Activated naive CD8-positive, alpha-beta T cell treated with anti-CD3 and anti-CD28 coated beads for 36 hours (primary cell): ENCODE results near the gene LMF1. TPM values are rescaled to one million over a fixed set of nuclear protein-coding genes. Genes with fewer than 3 reads are reported as not detected.
"Not testable (repeated sequence)": the region's sequence is repeated elsewhere in the genome, so short reads cannot be mapped to it uniquely, and the experiment has no call there.

Experiments
- DNase-seq: peaks from one replicate; pipeline ENCODE4 v3.0.0; 2021
- H3K27ac Mint-ChIP-seq: one replicate; pipeline ENCODE4 v1.8.0; 2022; ENCODE audit warnings: mild to moderate bottlenecking, moderate library complexity, mixed read lengths
- H3K27me3 Mint-ChIP-seq: one replicate; pipeline ENCODE4 v1.8.0; 2022; ENCODE audit warnings: mild to moderate bottlenecking, mixed read lengths
- H3K36me3 Mint-ChIP-seq: one replicate; pipeline ENCODE4 v1.8.0; 2021; ENCODE audit warnings: mild to moderate bottlenecking, mixed read lengths
- H3K4me1 Mint-ChIP-seq: one replicate; pipeline ENCODE4 v1.8.0; 2021; ENCODE audit warnings: mixed read lengths
- H3K4me3 Mint-ChIP-seq: one replicate; pipeline ENCODE4 v1.8.0; 2022; ENCODE audit warnings: mild to moderate bottlenecking, moderate library complexity, mixed read lengths
- H3K9me3 Mint-ChIP-seq: one replicate; pipeline ENCODE4 v1.8.0; 2022; ENCODE audit warnings: mixed read lengths
- total RNA-seq, 2 experiments: library from RNA; stranded (reverse); gene quantifications; one replicate each; pipeline ENCODE4 v1.2.3, GENCODE V29; 2021

Gene LMF1
- total RNA-seq, 2 experiments from 2014 or later = 7.0 to 8.1 TPM

DNA sequence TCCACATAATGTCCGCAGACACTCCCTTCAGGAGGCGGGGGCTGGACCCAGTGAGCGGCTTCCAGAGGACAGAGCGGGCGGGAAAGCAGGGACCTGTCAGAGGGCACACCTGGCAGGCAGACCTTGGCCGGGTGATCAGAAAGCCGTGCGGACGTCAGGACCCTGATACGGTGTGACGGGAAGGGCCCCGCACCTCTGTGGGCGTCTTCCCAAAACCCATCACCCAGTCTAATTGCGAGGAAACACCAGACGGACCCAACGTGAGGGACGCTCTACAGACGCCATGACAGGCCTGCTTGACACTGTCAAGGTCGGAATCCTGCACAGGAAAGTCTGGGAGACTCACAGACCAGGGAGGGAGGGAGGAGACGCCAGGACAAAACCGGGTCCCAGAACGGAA lies 8.4 kb downstream of the LMF1 start:
- Mint-ChIP-seq H3K4me1 (peaks cover 20% of the 10 kb centered on the region), H3K27ac (no peak overlapping the region), H3K36me3 (peaks cover 19% of the 10 kb centered on the region), H3K4me3 (no peak overlapping the region), H3K27me3 (no peaks in the 10 kb centered on the region), H3K9me3 (no peaks in the 10 kb centered on the region)
- DNase-seq = no peak

GRCh38 chr16:959232-960040 lies 11.3 kb downstream of the LMF1 start:
- Mint-ChIP-seq H3K27ac (no peak overlapping the region), H3K4me1 (peaks cover 15% of the 10 kb centered on the region), H3K36me3 (peaks cover under 1% of the 10 kb centered on the region)

GRCh38 chr16:955766-956165 lies 15.0 kb downstream of the LMF1 start:
- not testable (repeated sequence) for H3K27me3 Mint-ChIP-seq, DNase-seq, H3K4me1 Mint-ChIP-seq, H3K36me3 Mint-ChIP-seq, H3K4me3 Mint-ChIP-seq, H3K9me3 Mint-ChIP-seq, H3K27ac Mint-ChIP-seq

More at GRCh38 chr16:959232-960040, 11.3 kb downstream of the LMF1 start:
- no peaks in the 10 kb centered on the region for H3K27me3 Mint-ChIP-seq
- H3K9me3 Mint-ChIP-seq = no peaks in the 10 kb centered on the region
- H3K4me3 Mint-ChIP-seq = no peak overlapping the region
- DNase-seq = no peak

DNA sequence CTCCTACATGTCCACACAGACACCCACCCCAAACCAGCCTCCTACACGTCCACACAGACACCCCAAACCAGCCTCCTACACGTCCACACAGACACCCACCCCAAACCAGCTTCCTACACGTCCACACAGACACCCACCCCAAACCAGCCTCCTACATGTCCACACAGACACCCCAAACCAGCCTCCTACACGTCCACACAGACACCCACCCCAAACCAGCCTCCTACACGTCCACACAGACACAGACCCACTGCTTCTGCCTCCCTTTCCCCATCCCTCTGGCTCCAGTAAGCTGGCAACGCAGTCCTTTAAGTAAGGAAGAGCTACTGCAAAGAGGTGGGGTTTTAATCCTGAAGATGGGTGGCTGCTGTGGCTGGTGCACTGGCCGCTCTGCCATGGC lies 17.0 kb downstream of the LMF1 start:
- H3K4me1 Mint-ChIP-seq, H3K27me3 Mint-ChIP-seq, H3K36me3 Mint-ChIP-seq, H3K27ac Mint-ChIP-seq, DNase-seq, H3K9me3 Mint-ChIP-seq, H3K4me3 Mint-ChIP-seq: not testable (repeated sequence)

DNA sequence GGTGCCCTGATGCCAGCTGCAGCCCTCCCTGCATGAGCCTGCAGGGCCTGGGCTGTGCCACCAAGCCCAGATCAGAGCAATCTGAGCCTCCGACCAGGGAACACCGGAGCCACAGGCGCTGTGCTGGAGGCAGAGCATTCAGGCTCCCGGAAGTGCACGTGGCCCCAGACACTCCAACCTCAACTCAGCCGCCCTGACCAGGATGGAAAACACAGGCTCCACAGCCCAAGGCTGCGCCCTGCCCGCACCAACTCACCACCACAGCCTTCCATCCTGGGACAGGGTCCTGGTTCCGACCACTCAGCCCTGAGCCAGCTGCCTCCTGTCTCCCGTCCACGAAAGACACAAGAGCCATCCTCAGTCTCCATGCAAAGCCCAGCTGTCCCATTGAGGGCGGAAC lies 18.5 kb downstream of the LMF1 start:
- H3K27me3 Mint-ChIP-seq = no peaks in the 10 kb centered on the region
- no peaks in the 10 kb centered on the region for H3K9me3 Mint-ChIP-seq
- H3K36me3 Mint-ChIP-seq = peaks cover 7% of the 10 kb centered on the region
- no peak overlapping the region for H3K4me3 Mint-ChIP-seq
- no peaks in the 10 kb centered on the region for H3K4me1 Mint-ChIP-seq
- DNase-seq = no peak
- H3K27ac Mint-ChIP-seq = no peak overlapping the region

- no peak overlapping the region for H3K4me3 Mint-ChIP-seq
- no peak for DNase-seq
- H3K4me1 Mint-ChIP-seq = no peaks in the 10 kb centered on the region
- H3K27ac Mint-ChIP-seq = no peak overlapping the region
- H3K27me3 Mint-ChIP-seq = no peaks in the 10 kb centered on the region
- H3K9me3 Mint-ChIP-seq = no peaks in the 10 kb centered on the region
- H3K36me3 Mint-ChIP-seq = peaks cover 7% of the 10 kb centered on the region
Observed at GRCh38 chr16:951660-952301, 19.0 kb downstream of the LMF1 start.

DNA sequence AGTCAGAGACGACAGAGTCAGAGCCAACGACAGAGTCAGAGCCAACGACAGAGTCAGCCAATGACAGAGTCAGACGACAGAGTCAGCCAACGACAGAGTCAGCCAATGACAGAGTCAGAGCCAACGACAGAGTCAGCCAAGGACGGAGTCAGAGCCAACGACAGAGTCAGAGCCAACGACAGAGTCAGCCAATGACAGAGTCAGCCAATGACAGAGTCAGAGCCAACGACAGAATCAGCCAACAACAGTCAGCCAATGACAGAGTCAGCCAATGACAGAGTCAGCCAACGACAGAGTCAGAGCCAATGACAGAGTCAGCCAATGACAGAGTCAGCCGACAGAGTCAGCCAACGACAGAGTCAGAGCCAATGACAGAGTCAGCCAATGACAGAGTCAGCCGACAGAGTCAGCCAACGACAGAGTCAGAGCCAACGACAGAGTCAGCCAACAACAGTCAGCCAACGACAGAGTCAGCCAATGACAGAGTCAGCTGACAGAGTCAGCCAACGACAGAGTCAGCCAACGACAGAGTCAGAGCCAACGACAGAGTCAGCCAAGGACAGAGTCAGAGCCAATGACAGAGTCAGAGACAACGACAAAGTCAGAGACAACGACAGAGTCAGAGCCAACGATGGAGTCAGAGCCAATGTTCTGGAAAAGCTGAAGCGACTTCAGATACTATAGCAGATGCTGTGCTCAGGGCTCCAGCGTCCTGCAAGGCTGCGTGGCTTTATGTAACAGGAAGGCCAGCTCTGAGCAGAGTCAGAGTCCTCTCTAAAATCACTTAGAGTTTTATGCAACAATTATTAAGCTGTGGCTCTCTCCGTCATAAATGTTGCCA lies 19.8 kb downstream of the LMF1 start:
- not testable (repeated sequence) for H3K9me3 Mint-ChIP-seq, H3K4me1 Mint-ChIP-seq, H3K27ac Mint-ChIP-seq, H3K4me3 Mint-ChIP-seq, DNase-seq, H3K27me3 Mint-ChIP-seq
- peaks cover 10% of the 10 kb centered on the region for H3K36me3 Mint-ChIP-seq

- not testable (repeated sequence) for H3K4me1 Mint-ChIP-seq, DNase-seq, H3K4me3 Mint-ChIP-seq, H3K27ac Mint-ChIP-seq, H3K9me3 Mint-ChIP-seq, H3K27me3 Mint-ChIP-seq
- H3K36me3 Mint-ChIP-seq = peaks cover 22% of the 10 kb centered on the region
Observed at GRCh38 chr16:948767-949166, 22.0 kb downstream of the LMF1 start.

- not testable (repeated sequence) for H3K27me3 Mint-ChIP-seq, H3K27ac Mint-ChIP-seq, H3K4me1 Mint-ChIP-seq, H3K4me3 Mint-ChIP-seq, DNase-seq, H3K9me3 Mint-ChIP-seq
- H3K36me3 Mint-ChIP-seq = peaks cover 25% of the 10 kb centered on the region
Observed at GRCh38 chr16:947922-948303, 22.9 kb downstream of the LMF1 start.

DNA sequence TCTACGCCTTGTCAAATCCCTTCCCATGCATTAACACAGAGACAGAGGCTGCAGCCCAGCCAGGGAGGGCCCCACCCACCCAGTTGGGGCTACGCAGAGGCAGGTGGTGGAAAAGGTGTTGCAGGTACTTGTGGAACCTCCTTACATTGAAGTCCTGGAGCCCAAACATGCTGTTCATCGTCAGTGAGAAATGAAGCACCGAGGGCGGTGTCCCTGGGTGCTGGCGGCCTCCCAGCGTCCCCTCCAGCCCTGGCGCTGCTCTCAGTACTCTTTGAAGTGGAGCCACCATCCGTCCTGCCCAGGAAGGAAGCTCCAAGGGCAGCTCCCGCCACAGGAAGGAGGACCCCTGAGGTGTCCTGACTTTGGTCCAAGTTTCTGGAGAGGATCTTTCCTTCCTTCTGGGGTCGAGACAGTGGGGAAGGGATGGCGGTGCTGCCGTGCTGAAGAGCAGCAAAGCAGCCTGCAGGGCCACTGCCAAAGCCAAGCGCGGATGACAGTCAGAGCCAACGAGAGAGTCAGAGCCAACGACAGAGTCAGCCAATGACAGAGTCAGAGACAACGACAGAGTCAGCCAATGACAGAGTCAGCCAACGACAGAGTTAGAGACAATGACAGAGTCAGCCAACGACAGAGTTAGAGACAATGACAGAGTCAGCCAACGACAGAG lies 23.4 kb downstream of the LMF1 start:
- Mint-ChIP-seq H3K36me3 (peaks cover 29% of the 10 kb centered on the region), H3K4me1 (no peaks in the 10 kb centered on the region), H3K27ac (no peak overlapping the region), H3K27me3 (no peaks in the 10 kb centered on the region), H3K9me3 (peaks cover 11% of the 10 kb centered on the region), H3K4me3 (no peak overlapping the region)
- DNase-seq = no peak

- H3K9me3 Mint-ChIP-seq = peaks cover 23% of the 10 kb centered on the region
- no peaks in the 10 kb centered on the region for H3K27me3 Mint-ChIP-seq
- H3K36me3 Mint-ChIP-seq = peaks cover 39% of the 10 kb centered on the region
- no peak overlapping the region for H3K27ac Mint-ChIP-seq
- no peak overlapping the region for H3K4me3 Mint-ChIP-seq
- no peaks in the 10 kb centered on the region for H3K4me1 Mint-ChIP-seq
- DNase-seq = no peak
Observed at GRCh38 chr16:946048-946395, 24.8 kb downstream of the LMF1 start.

- Mint-ChIP-seq H3K9me3 (peaks cover 27% of the 10 kb centered on the region), H3K36me3 (peaks cover 44% of the 10 kb centered on the region), H3K27ac (no peak overlapping the region), H3K4me3 (no peak overlapping the region), H3K4me1 (no peaks in the 10 kb centered on the region), H3K27me3 (no peaks in the 10 kb centered on the region)
- no peak for DNase-seq
Observed at GRCh38 chr16:945271-946047, 25.3 kb downstream of the LMF1 start.

DNA sequence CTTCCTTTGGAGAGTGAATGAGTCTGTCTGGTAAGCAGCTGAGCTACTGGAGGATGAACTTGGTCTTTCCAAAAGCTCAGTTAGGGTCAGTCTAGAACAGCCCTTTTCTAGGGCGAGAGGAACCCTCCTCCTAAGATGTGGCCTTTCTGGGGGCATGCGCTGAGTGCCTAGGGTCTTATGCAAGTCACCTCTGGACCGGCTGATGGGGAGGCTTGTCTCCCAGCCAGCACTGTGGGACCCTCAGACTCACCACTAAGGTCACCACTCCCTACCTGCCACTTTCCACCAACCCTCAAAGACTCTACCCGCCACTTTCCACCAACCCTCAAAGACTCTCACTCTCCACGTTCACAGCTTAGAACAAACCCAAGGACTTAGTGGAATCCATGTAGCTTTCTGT lies 26.8 kb downstream of the LMF1 start:
- Mint-ChIP-seq H3K4me3 (no peak overlapping the region), H3K27ac (no peak overlapping the region), H3K36me3 (peaks cover 50% of the 10 kb centered on the region), H3K27me3 (no peaks in the 10 kb centered on the region), H3K9me3 (peaks cover 27% of the 10 kb centered on the region), H3K4me1 (no peaks in the 10 kb centered on the region)
- no peak for DNase-seq

DNA sequence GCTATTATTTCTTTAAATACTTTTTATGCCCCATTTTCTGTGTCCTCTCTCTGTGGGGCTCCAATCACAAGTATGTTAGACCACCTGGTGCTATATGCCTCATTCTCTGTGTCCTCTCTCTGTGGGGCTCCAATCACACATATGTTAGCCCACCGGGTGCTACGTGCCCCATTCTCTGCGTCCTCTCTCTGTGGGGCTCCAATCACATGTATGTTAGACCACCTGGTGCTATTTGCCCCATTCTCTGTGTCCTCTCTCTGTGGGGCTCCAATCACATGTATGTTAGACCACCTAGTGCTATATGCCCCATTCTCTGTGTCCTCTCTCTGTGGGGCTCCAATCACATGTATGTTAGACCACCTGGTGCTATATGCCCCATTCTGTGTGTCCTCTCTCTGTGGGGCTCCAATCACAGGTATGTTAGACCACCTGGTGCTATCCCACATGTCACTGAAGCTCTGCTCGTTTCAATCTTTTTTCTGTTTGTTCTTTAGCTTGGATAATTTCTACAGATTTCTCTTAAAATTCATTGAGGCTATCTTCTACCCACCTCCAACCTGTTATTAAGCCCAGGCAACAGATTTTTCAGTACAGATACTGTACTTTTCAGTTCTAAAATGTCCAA lies 28.2 kb downstream of the LMF1 start:
- peaks cover 53% of the 10 kb centered on the region for H3K36me3 Mint-ChIP-seq
- DNase-seq = no peak
- H3K4me1 Mint-ChIP-seq = no peaks in the 10 kb centered on the region
- no peak overlapping the region for H3K4me3 Mint-ChIP-seq
- H3K27ac Mint-ChIP-seq = no peak overlapping the region
- H3K27me3 Mint-ChIP-seq = no peaks in the 10 kb centered on the region
- peaks cover 27% of the 10 kb centered on the region for H3K9me3 Mint-ChIP-seq
